ENCODE results near the gene PDE10A.
A peak's percentile ranks its signal among the peaks of the same experiment; 100 is the strongest.

PDE10A gene

GRCh38 chr6:165695722-165696515, 32.9 kb upstream of the PDE10A start:
- no peaks in the 10 kb centered on the region for H3K4me1 ChIP-seq (ENCODE audit: insufficient read depth, low read length)
- no peaks in the 10 kb centered on the region for H3K36me3 ChIP-seq (ENCODE audit: insufficient read depth, low read length)
- no peak overlapping the region for H3K9ac ChIP-seq (ENCODE audit: low read length)
- no peaks in the 10 kb centered on the region for H3K27me3 ChIP-seq (ENCODE audit: control insufficient read depth in 1 of 2, insufficient read depth in 2 of 2, low read length in 2 of 2)
- H3K27ac ChIP-seq (ENCODE audit: low read depth, low read length) = no peak overlapping the region
- no peaks in the 10 kb centered on the region for H3K9me3 ChIP-seq (ENCODE audit: low read length)
- no peak overlapping the region for H3K4me3 ChIP-seq (ENCODE audit: low read depth in 1 of 2, low read length in 2 of 2)

GRCh38 chr6:165694296-165694695, 31.3 kb upstream of the PDE10A start:
- Histone ChIP-seq H3K4me1 (ENCODE audit: insufficient read depth, low read length) (no peaks in the 10 kb centered on the region), H3K9ac (ENCODE audit: low read length) (no peak overlapping the region), H3K9me3 (ENCODE audit: low read length) (no peaks in the 10 kb centered on the region), H3K27ac (ENCODE audit: low read depth, low read length) (no peak overlapping the region), H3K27me3 (ENCODE audit: control insufficient read depth in 1 of 2, insufficient read depth in 2 of 2, low read length in 2 of 2) (no peaks in the 10 kb centered on the region), H3K4me3 (ENCODE audit: low read depth in 1 of 2, low read length in 2 of 2) (no peak overlapping the region), H3K36me3 (ENCODE audit: insufficient read depth, low read length) (no peaks in the 10 kb centered on the region)

GRCh38 chr6:165692106-165692653, 29.1 kb upstream of the PDE10A start:
- H3K27me3 ChIP-seq (ENCODE audit: control insufficient read depth in 1 of 2, insufficient read depth in 2 of 2, low read length in 2 of 2) = no peaks in the 10 kb centered on the region
- H3K9me3 ChIP-seq (ENCODE audit: low read length) = no peaks in the 10 kb centered on the region
- H3K4me3 ChIP-seq (ENCODE audit: low read depth in 1 of 2, low read length in 2 of 2) = no peak overlapping the region
- no peaks in the 10 kb centered on the region for H3K36me3 ChIP-seq (ENCODE audit: insufficient read depth, low read length)
- no peak overlapping the region for H3K27ac ChIP-seq (ENCODE audit: low read depth, low read length)
- H3K4me1 ChIP-seq (ENCODE audit: insufficient read depth, low read length) = no peaks in the 10 kb centered on the region
- no peak overlapping the region for H3K9ac ChIP-seq (ENCODE audit: low read length)

GRCh38 chr6:165689699-165690098, 26.7 kb upstream of the PDE10A start:
- H3K27ac ChIP-seq (ENCODE audit: low read depth, low read length) = no peak overlapping the region
- H3K9me3 ChIP-seq (ENCODE audit: low read length) = no peaks in the 10 kb centered on the region
- H3K36me3 ChIP-seq (ENCODE audit: insufficient read depth, low read length) = no peaks in the 10 kb centered on the region
- no peak overlapping the region for H3K9ac ChIP-seq (ENCODE audit: low read length)
- no peak overlapping the region for H3K4me3 ChIP-seq (ENCODE audit: low read depth in 1 of 2, low read length in 2 of 2)
- H3K27me3 ChIP-seq (ENCODE audit: control insufficient read depth in 1 of 2, insufficient read depth in 2 of 2, low read length in 2 of 2) = no peaks in the 10 kb centered on the region
- H3K4me1 ChIP-seq (ENCODE audit: insufficient read depth, low read length) = peaks cover 4% of the 10 kb centered on the region

GRCh38 chr6:165686596-165687365, 23.7 kb upstream of the PDE10A start:
- Histone ChIP-seq H3K27me3 (ENCODE audit: control insufficient read depth in 1 of 2, insufficient read depth in 2 of 2, low read length in 2 of 2) (no peaks in the 10 kb centered on the region), H3K36me3 (ENCODE audit: insufficient read depth, low read length) (no peaks in the 10 kb centered on the region), H3K9me3 (ENCODE audit: low read length) (no peaks in the 10 kb centered on the region), H3K27ac (ENCODE audit: low read depth, low read length) (no peak overlapping the region), H3K4me1 (ENCODE audit: insufficient read depth, low read length) (peaks cover 4% of the 10 kb centered on the region), H3K4me3 (ENCODE audit: low read depth in 1 of 2, low read length in 2 of 2) (peak overlapping the region in 1 of 2 donors; percentile 37), H3K9ac (ENCODE audit: low read length) (no peak overlapping the region)

- H3K36me3 ChIP-seq (ENCODE audit: insufficient read depth, low read length) = no peaks in the 10 kb centered on the region
- no peak overlapping the region for H3K27ac ChIP-seq (ENCODE audit: low read depth, low read length)
- peaks cover 4% of the 10 kb centered on the region for H3K4me1 ChIP-seq (ENCODE audit: insufficient read depth, low read length)
- H3K9me3 ChIP-seq (ENCODE audit: low read length) = no peaks in the 10 kb centered on the region
- H3K9ac ChIP-seq (ENCODE audit: low read length) = no peak overlapping the region
- no peak overlapping the region for H3K4me3 ChIP-seq (ENCODE audit: low read depth in 1 of 2, low read length in 2 of 2)
- no peaks in the 10 kb centered on the region for H3K27me3 ChIP-seq (ENCODE audit: control insufficient read depth in 1 of 2, insufficient read depth in 2 of 2, low read length in 2 of 2)
Measured at GRCh38 chr6:165685302-165685701, 22.3 kb upstream of the PDE10A start.

DNA sequence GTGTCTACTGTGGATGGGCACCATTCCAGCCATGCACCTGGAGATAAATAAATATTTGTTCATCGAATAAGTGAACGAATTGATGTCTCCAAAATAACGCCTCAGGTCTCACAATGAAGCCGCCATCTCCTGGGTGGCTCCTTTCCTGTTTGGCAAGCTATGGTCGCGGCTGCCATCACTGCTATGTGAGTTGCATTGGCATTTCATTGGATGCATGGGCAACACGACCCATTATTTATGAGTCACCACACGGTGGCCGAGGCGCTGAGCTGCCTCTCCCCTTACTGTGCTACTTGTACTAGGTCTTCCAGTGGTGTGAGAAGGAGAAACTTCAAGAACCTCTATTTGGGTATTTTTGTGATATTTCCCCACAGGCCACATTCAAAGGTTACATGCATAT, 21.3 kb upstream of the PDE10A start:
- Histone ChIP-seq H3K9me3 (ENCODE audit: low read length) (no peaks in the 10 kb centered on the region), H3K27me3 (ENCODE audit: control insufficient read depth in 1 of 2, insufficient read depth in 2 of 2, low read length in 2 of 2) (no peaks in the 10 kb centered on the region), H3K9ac (ENCODE audit: low read length) (no peak overlapping the region), H3K4me1 (ENCODE audit: insufficient read depth, low read length) (peaks cover 4% of the 10 kb centered on the region), H3K27ac (ENCODE audit: low read depth, low read length) (no peak overlapping the region), H3K36me3 (ENCODE audit: insufficient read depth, low read length) (no peaks in the 10 kb centered on the region), H3K4me3 (ENCODE audit: low read depth in 1 of 2, low read length in 2 of 2) (no peak overlapping the region)

DNA sequence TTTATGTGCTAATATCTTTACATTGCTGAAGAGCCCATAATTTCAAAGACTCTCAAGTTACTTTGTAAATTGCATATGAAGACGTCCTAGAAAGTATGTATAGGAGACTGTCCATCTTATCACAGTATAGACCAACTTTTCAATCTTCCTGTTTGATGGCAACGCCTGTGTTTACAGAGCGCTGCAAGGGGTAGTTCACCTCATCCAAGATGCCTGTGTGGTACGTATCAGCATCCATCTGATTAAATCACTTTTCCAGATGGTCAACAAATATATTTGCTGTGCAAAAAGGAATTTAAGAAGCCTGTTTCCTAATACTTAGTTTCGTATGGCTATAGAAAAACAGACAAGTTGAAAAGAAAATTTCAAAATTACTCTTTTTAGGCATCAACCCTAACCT, 17.9 kb upstream of the PDE10A start:
- no peaks in the 10 kb centered on the region for H3K4me1 ChIP-seq (ENCODE audit: insufficient read depth, low read length)
- H3K27me3 ChIP-seq (ENCODE audit: control insufficient read depth in 1 of 2, insufficient read depth in 2 of 2, low read length in 2 of 2) = no peaks in the 10 kb centered on the region
- no peak overlapping the region for H3K27ac ChIP-seq (ENCODE audit: low read depth, low read length)
- H3K36me3 ChIP-seq (ENCODE audit: insufficient read depth, low read length) = no peaks in the 10 kb centered on the region
- no peaks in the 10 kb centered on the region for H3K9me3 ChIP-seq (ENCODE audit: low read length)
- no peak overlapping the region for H3K4me3 ChIP-seq (ENCODE audit: low read depth in 1 of 2, low read length in 2 of 2)
- H3K9ac ChIP-seq (ENCODE audit: low read length) = no peak overlapping the region

DNA sequence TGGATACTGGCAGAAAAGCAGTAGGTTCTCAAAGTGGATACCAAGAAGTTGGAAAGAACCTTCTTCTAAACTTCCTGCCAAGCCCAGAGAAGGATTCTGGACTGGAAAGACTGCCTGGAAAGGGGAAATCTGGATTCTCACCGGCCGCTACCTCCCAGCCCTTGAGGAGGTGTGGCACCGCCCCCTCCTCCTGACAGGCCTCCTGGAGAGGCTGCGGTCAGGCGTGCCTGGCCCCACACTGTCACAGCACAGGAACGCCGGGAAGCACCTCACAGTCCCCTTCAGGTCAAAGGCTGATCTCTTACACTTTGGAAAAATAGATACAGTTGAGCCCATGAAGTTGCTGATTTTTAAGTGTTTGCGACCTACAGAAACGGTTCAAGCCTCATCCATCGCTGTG, 16.3 kb upstream of the PDE10A start:
- Histone ChIP-seq H3K4me1 (ENCODE audit: insufficient read depth, low read length) (no peaks in the 10 kb centered on the region), H3K9me3 (ENCODE audit: low read length) (no peaks in the 10 kb centered on the region), H3K36me3 (ENCODE audit: insufficient read depth, low read length) (no peaks in the 10 kb centered on the region), H3K9ac (ENCODE audit: low read length) (no peak overlapping the region), H3K4me3 (ENCODE audit: low read depth in 1 of 2, low read length in 2 of 2) (no peak overlapping the region), H3K27me3 (ENCODE audit: control insufficient read depth in 1 of 2, insufficient read depth in 2 of 2, low read length in 2 of 2) (no peaks in the 10 kb centered on the region), H3K27ac (ENCODE audit: low read depth, low read length) (no peak overlapping the region)

GRCh38 chr6:165678904-165679303, 15.9 kb upstream of the PDE10A start:
- Histone ChIP-seq H3K4me3 (ENCODE audit: low read depth in 1 of 2, low read length in 2 of 2) (no peak overlapping the region), H3K9ac (ENCODE audit: low read length) (no peak overlapping the region), H3K4me1 (ENCODE audit: insufficient read depth, low read length) (no peaks in the 10 kb centered on the region), H3K9me3 (ENCODE audit: low read length) (no peaks in the 10 kb centered on the region), H3K36me3 (ENCODE audit: insufficient read depth, low read length) (no peaks in the 10 kb centered on the region), H3K27ac (ENCODE audit: low read depth, low read length) (no peak overlapping the region), H3K27me3 (ENCODE audit: control insufficient read depth in 1 of 2, insufficient read depth in 2 of 2, low read length in 2 of 2) (no peaks in the 10 kb centered on the region)

DNA sequence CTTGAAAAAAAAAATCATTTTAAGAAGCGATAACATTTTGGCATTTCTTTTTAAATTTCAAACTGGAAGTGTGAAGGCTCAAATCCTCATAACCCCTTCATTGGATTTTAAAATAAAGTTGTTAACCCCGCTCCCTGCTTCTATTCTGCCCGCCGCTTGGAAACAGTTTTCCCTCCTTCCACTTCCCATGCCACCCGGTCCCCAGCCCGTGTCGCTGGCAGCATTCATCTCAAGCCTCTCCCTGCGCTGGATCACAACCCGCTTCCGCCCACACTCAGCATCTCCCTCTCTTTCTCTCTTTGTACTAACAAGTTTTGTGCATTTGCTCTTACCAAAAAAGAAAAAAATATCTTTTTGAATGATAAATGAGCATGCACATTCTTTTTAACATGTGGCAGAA, 15.4 kb upstream of the PDE10A start:
- Histone ChIP-seq H3K9ac (ENCODE audit: low read length) (no peak overlapping the region), H3K4me1 (ENCODE audit: insufficient read depth, low read length) (no peaks in the 10 kb centered on the region), H3K9me3 (ENCODE audit: low read length) (no peaks in the 10 kb centered on the region), H3K36me3 (ENCODE audit: insufficient read depth, low read length) (no peaks in the 10 kb centered on the region), H3K27me3 (ENCODE audit: control insufficient read depth in 1 of 2, insufficient read depth in 2 of 2, low read length in 2 of 2) (no peaks in the 10 kb centered on the region), H3K27ac (ENCODE audit: low read depth, low read length) (no peak overlapping the region), H3K4me3 (ENCODE audit: low read depth in 1 of 2, low read length in 2 of 2) (no peak overlapping the region)

Data from muscle layer of colon (tissue), 2 donors.